GM18505 (cell line): ENCODE measurements around the gene FERMT1.

Experiments used
- ATAC-seq: cut with Tn5 transposase; IDR thresholded peaks from one replicate; pipeline ENCODE4 v1.9.1; 2021; ENCODE audit not compliant: unreplicated experiment
- POLR2A ChIP-seq: IDR thresholded peaks from 4 replicates; pipeline ENCODE4 v1.6.1; 2011; ENCODE audit warnings: borderline replicate concordance; ENCODE audit not compliant: insufficient read depth, insufficient read length; ENCODE audit errors: extremely low read depth

The FERMT1 gene

DNA sequence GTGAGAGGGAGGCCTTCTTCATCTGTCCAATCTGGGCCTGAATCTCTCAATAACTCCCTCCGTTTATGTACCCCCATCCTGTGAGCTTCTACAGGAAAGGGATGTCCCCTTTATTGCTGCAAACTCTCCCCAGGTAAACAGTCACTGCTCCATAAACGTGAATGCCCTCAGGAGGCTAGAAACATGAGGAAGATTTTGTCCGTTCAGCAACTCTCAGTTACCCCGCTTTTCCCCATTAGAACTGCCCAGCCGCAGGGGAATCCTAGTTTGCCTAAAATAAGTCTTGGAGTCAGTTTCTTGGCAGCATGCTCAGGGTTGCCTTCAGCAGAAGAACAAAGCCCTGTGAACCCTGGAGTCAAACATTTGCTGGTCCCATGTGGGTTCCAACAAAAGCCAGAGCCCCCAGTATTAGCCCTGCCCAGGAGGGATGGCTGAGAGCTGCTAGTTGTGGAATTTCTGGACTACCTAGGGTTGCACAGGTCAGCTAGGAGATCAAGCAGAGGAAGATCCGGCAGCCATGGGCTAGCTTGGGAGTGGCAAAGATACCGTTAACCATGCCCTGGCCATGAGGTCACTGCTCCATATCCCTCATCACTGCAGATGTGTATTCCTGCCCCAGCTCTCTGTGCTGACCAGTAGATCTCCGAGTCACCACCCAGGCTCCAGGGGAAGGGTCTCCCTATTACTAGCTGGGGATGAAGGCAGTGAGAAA, 69.6 kb downstream of the FERMT1 start:
- no peak for TF ChIP-seq POLR2A
- no peak for ATAC-seq

- TF ChIP-seq POLR2A = no peak
- ATAC-seq = no peak
Observed at GRCh38 chr20:6051505-6051904, 71.3 kb downstream of the FERMT1 start.

DNA sequence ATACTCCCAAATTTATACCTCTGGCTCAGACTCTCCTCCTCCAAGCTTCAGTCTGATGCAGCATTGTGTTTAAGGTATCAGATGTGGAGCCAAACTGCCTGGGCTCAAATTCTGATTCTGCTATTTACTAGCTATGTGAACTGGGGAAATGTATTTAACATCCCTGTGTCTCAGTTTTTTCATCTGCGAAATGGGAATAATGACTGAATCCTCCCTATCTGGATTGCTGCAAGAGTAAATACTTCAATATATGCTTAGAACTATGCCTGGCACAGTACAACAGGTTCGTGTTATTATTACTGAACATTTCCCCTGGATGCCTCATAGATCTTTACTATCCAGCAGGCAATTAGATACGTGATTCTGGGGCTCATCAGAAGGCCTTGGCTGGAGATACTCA, 74.4 kb downstream of the FERMT1 start:
- ATAC-seq = no peak
- no peak for TF ChIP-seq POLR2A

DNA sequence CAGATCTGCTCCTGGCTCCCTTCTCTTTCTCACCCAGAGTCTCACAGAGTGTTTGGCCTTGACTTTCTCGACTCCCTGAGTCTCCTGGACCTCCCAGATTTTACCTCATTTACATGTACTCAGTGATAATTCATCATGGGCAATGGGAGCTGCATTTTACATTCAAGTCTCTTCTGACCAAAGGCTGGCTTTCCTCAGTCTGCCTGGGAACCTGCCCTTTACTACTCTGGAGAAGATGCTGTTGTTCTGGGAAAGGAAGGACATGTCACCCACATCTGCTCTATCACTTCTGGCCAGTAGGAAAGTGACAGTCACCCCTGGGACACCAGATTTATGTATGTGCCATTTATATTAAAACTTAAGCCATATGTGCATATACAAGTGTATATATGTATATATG, 76.4 kb downstream of the FERMT1 start:
- TF ChIP-seq POLR2A = no peak
- ATAC-seq = no peak

- no peak for TF ChIP-seq POLR2A
- no peak for ATAC-seq
Observed at GRCh38 chr20:6045566-6045965, 77.3 kb downstream of the FERMT1 start.

GRCh38 chr20:6044115-6044514, 78.7 kb downstream of the FERMT1 start:
- no peak for ATAC-seq
- TF ChIP-seq POLR2A = no peak

- no peak for ATAC-seq
- no peak for TF ChIP-seq POLR2A
Observed at GRCh38 chr20:6041808-6042265, 81.0 kb downstream of the FERMT1 start.

DNA sequence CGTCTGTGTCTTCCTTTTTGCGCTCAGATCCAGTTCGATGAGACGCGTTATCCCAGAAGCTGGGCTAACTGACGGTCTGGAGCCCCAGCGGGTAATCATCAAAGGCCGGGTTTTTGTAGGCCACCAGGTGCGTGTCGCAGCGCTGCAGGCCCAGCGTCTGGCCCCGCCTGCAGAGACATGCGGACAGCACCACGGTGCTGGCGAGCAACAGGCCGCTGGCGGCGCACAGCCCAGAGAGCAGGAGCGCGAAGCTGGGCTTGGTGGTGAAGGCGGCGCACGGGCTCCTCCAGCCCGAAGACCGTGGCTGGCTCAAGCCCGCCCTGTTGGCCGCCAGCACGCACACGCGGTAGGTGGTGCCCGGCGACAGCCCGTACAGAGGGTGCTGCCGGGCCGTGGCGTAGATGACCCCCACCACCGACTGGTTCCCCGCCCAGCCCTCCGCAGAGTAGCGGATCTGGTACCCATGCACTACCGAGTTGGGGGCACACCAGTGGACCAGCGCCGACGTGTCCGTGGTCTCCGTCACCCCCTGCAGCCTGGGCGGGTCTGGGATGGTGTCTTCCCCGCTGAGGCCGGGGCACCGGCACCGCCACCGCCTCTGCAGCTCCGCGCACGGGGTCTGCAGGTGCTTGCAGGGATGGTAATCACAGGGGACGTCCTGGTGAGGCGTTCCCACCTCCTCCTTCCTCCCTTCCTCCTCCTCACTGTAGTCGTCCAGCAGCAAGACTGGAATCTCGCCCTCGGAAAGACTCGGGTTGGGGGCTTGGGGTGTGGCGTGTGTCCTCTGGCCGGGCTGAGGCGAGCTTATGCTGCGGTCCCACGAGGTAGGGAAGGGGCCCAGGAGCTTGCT, 81.6 kb downstream of the FERMT1 start:
- ATAC-seq = no peak
- TF ChIP-seq POLR2A = no peak

DNA sequence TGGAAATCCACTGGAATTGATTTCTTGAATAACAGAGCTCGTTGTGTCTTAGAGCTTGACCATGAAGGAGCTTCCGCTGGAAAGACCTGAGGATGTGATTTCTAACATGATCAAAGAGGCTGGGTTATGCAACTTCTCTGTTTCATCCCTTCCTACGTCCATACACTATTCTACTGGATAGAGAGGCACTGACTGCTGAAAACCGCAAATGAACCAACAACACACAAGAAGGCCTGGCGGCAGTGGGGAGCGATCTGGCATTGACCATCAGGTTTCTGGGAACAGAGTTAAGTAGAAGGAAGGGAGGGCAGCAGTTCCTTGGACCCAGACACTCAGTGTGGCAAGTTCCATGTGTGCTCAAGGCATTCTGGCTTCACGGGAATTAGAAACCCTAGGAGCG, 82.3 kb downstream of the FERMT1 start:
- no peak for TF ChIP-seq POLR2A
- no peak for ATAC-seq

DNA sequence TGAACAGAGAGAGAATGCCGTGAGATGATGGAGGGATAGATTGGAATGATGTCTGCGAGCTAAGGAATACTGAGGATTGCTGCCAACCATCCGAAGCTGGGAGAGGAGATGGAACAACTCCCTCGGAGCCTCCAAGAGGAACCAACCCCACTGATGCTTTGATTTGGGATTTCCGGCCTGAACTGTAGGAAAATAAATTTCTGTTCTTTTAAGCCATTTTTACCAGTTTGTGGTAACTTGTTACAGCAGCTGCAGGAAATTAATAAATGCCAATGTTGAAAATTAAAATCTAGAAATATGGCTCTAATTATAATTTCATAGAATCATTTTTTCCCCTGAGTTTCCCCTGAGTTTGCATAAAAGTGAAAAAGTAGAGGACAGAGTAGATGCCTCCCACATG, 83.1 kb downstream of the FERMT1 start:
- ATAC-seq = no peak
- TF ChIP-seq POLR2A = no peak

DNA sequence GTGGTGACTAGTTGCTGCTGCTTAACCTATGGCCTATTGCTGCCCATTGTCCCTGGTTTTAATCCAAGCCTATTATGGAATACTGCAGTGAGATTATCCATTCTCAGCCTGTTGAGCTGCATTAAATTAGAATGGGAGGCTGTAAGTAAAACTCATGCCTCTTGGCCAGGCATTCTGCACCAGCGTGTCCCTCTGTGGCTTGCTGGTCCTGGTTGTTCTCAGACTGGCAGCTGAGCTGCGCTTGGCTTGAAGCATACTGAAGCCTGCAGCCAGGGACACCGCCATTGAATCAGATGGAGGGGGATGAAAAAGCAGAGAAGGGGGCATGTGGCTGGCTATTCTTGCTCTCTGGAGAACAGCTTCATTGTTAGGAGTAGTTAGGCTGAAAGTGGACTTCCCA, 84.6 kb downstream of the FERMT1 start:
- TF ChIP-seq POLR2A = no peak
- no peak for ATAC-seq

DNA sequence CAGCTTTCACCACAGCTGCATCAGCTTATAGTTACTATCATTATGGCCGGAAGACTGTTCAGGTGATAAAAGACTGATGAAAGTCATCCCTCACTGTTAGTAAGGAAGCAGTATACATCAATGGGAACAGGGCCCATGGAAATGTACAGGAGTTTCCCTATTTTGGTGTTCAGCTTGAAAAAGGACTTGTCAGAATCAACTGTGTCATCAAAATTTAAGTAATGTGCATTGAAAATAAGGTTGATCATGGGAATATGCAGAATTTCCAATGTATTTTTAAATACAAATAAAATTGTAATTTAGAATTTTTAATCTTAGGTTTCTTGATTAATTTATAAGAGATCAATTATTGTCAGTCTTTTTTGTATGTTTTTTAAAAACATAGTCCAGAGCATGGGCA, 85.7 kb downstream of the FERMT1 start:
- no peak for ATAC-seq
- TF ChIP-seq POLR2A = no peak

- no peak for TF ChIP-seq POLR2A
- no peak for ATAC-seq
Observed at GRCh38 chr20:6036213-6036612, 86.6 kb downstream of the FERMT1 start.
